H9 (cell line): ENCODE measurements around the gene ANKMY1. TPM values are rescaled to one million over a fixed set of nuclear protein-coding genes. Genes with fewer than 3 reads are reported as not detected.

Experiments used
- DNase-seq: peaks from one replicate; pipeline ENCODE4 v3.0.0-alpha.2; 2017
- H2AFZ ChIP-seq: one replicate; pipeline ENCODE4 v1.6.1; 2013; ENCODE audit warnings: mild to moderate bottlenecking, low read length, control low read depth, moderate library complexity
- H2AK5ac ChIP-seq: 2 replicates; pipeline ENCODE4 v1.6.1; 2013; ENCODE audit warnings: low read length, control low read depth, mixed read lengths; ENCODE audit not compliant: insufficient read length
- H2BK120ac ChIP-seq: one replicate; pipeline ENCODE4 v1.6.1; 2013; ENCODE audit warnings: low read depth, mild to moderate bottlenecking, low read length, control low read depth, inconsistent platforms; ENCODE audit not compliant: poor library complexity, severe bottlenecking
- H2BK12ac ChIP-seq: 2 replicates; pipeline ENCODE4 v1.6.1; 2013; ENCODE audit warnings: low read length, control low read depth, mixed read lengths, low read depth; ENCODE audit not compliant: insufficient read length
- H2BK15ac ChIP-seq: 2 replicates; pipeline ENCODE4 v1.6.1; 2013; ENCODE audit warnings: low read depth, low read length, control low read depth
- H2BK20ac ChIP-seq: one replicate; pipeline ENCODE4 v1.6.1; 2013; ENCODE audit warnings: low read depth, mild to moderate bottlenecking, low read length, control low read depth, inconsistent platforms; ENCODE audit not compliant: poor library complexity, severe bottlenecking
- H2BK5ac ChIP-seq: 2 replicates; pipeline ENCODE4 v1.6.1; 2013; ENCODE audit warnings: low read length, control low read depth, mixed read lengths; ENCODE audit not compliant: insufficient read length
- H3K14ac ChIP-seq: 2 replicates; pipeline ENCODE4 v1.6.1; 2013; ENCODE audit warnings: low read length, control low read depth; ENCODE audit not compliant: insufficient read depth
- H3K18ac ChIP-seq: 2 replicates; pipeline ENCODE4 v1.6.1; 2013; ENCODE audit warnings: low read depth, mild to moderate bottlenecking, mixed read lengths, low read length, control low read depth; ENCODE audit not compliant: insufficient read length
- H3K23ac ChIP-seq: 2 replicates; pipeline ENCODE4 v1.6.1; 2013; ENCODE audit warnings: low read length, control low read depth, mixed read lengths, low read depth; ENCODE audit not compliant: insufficient read length
- H3K23me2 ChIP-seq: 2 replicates; pipeline ENCODE4 v1.6.1; 2013; ENCODE audit warnings: low read depth, mild to moderate bottlenecking, mixed read lengths, low read length, control low read depth; ENCODE audit not compliant: insufficient read length, poor library complexity, severe bottlenecking
- H3K27ac ChIP-seq: 2 replicates; pipeline ENCODE4 v1.5.1; 2013; ENCODE audit warnings: low read length, control low read depth, mixed read lengths, low read depth; ENCODE audit not compliant: insufficient read length
- H3K27me3 ChIP-seq: 2 replicates; pipeline ENCODE4 v1.6.1; 2013; ENCODE audit warnings: low read length, control low read depth, inconsistent platforms; ENCODE audit not compliant: insufficient read depth
- H3K4ac ChIP-seq: 2 replicates; pipeline ENCODE4 v1.6.1; 2013; ENCODE audit warnings: low read depth, mild to moderate bottlenecking, control low read depth, inconsistent platforms, low read length, moderate library complexity
- H3K4me1 ChIP-seq: 2 replicates; pipeline ENCODE4 v1.6.1; 2013; ENCODE audit warnings: low read length, control low read depth, inconsistent platforms; ENCODE audit not compliant: insufficient read depth
- H3K4me2 ChIP-seq: 2 replicates; pipeline ENCODE4 v1.6.1; 2013; ENCODE audit warnings: low read length, control low read depth, mixed read lengths; ENCODE audit not compliant: insufficient read length, insufficient read depth
- H3K56ac ChIP-seq: 2 replicates; pipeline ENCODE4 v1.6.1; 2013; ENCODE audit warnings: low read depth, mild to moderate bottlenecking, mixed read lengths, low read length, control low read depth; ENCODE audit not compliant: insufficient read length
- H3K79me1 ChIP-seq: 2 replicates; pipeline ENCODE4 v1.6.1; 2013; ENCODE audit warnings: low read depth, mild to moderate bottlenecking, moderate library complexity, low read length, control low read depth, inconsistent platforms; ENCODE audit not compliant: insufficient read depth, poor library complexity, severe bottlenecking
- H3K79me2 ChIP-seq: 2 replicates; pipeline ENCODE4 v1.6.1; 2013; ENCODE audit warnings: low read length, control low read depth, inconsistent platforms; ENCODE audit not compliant: insufficient read depth
- H3K9ac ChIP-seq: 2 replicates; pipeline ENCODE4 v1.6.1; 2013; ENCODE audit warnings: low read length, control low read depth, mixed read lengths; ENCODE audit not compliant: insufficient read length; ENCODE audit errors: extremely low read depth
- H3K9me3 ChIP-seq: one replicate; pipeline ENCODE4 v1.6.1; 2013; ENCODE audit warnings: low read depth, low read length, inconsistent platforms; ENCODE audit not compliant: control insufficient read depth
- H3T11ph ChIP-seq: one replicate; pipeline ENCODE4 v1.6.1; 2013; ENCODE audit warnings: mild to moderate bottlenecking, low read length, control low read depth, inconsistent platforms
- H4K20me1 ChIP-seq: one replicate; pipeline ENCODE4 v1.6.1; 2013; ENCODE audit not compliant: control insufficient read depth, insufficient read length, insufficient read depth
- H4K5ac ChIP-seq: 2 replicates; pipeline ENCODE4 v1.6.1; 2013; ENCODE audit warnings: low read depth, mild to moderate bottlenecking, mixed read lengths, low read length, control low read depth; ENCODE audit not compliant: insufficient read length
- H4K8ac ChIP-seq: replicated peaks from 2 replicates; pipeline ENCODE4 v1.6.1; 2013; ENCODE audit warnings: low read length, control low read depth, mixed read lengths, low read depth; ENCODE audit not compliant: insufficient read length
- H4K91ac ChIP-seq: 2 replicates; pipeline ENCODE4 v1.6.1; 2013; ENCODE audit warnings: low read depth, mild to moderate bottlenecking, moderate library complexity, mixed read lengths, low read length, control low read depth; ENCODE audit not compliant: insufficient read length
- H3K27ac Mint-ChIP-seq, 3 experiments: 2 replicates in 2 of 3; 3 replicates in 1 of 3; pipeline ENCODE4 v1.8.0; 2020 to 2021; ENCODE audit warnings: mixed read lengths in 3 of 3, mild to moderate bottlenecking in 1 of 3, moderate library complexity in 1 of 3
- H3K27me3 Mint-ChIP-seq: 2 replicates; pipeline ENCODE4 v1.8.0; 2021; ENCODE audit warnings: low read depth, mild to moderate bottlenecking, moderate library complexity, mixed read lengths
- H3K36me3 Mint-ChIP-seq, 3 experiments: 2 replicates in 2 of 3; 3 replicates in 1 of 3; pipeline ENCODE4 v1.8.0; 2020 to 2021; ENCODE audit warnings: low read depth in 3 of 3, mixed read lengths in 3 of 3; ENCODE audit not compliant: insufficient read depth in 1 of 3
- H3K4me1 Mint-ChIP-seq, 2 experiments: 2 replicates each; pipeline ENCODE4 v1.8.0; 2020; ENCODE audit warnings: mixed read lengths in 2 of 2
- H3K4me3 Mint-ChIP-seq, 2 experiments: 2 replicates in 1 of 2; 3 replicates in 1 of 2; pipeline ENCODE4 v1.8.0; 2020 to 2021; ENCODE audit warnings: mild to moderate bottlenecking in 2 of 2, mixed read lengths in 2 of 2, moderate library complexity in 1 of 2
- H3K9me3 Mint-ChIP-seq, 2 experiments: 2 replicates in 1 of 2; 3 replicates in 1 of 2; pipeline ENCODE4 v1.8.0; 2020; ENCODE audit warnings: mild to moderate bottlenecking in 2 of 2, mixed read lengths in 2 of 2, moderate library complexity in 1 of 2
- WGBS: extraction: QIAGEN DNeasy Blood & Tissue Kit; methylation state at CpG from one replicate; pipeline ENCODE4 v1.1.7; 2013; ENCODE audit warnings: missing lambda C conversion rate, low lambda C conversion rate, mixed read lengths; ENCODE audit not compliant: insufficient read length; ENCODE audit errors: extremely low coverage; 5-methylcytosine and 5-hydroxymethylcytosine counted together
- total RNA-seq: library from RNA; stranded (reverse); gene quantifications from 2 replicates; pipeline ENCODE4 v1.2.1, GENCODE V29; 2021
- TF ChIP-seq, protein P1 (sequence below): fragments of 200-600 bp; sonication (generic); conservative IDR thresholded peaks from 3 replicates; pipeline ENCODE4 v1.8.0; 2021; ENCODE audit warnings: antibody characterized with exemption, mild to moderate bottlenecking

Gene ANKMY1
- total RNA-seq, 1 experiment from 2014 or later, result 13.7 TPM

- H2BK20ac ChIP-seq, result no peak overlapping the region
- no peak overlapping the region for H2AK5ac ChIP-seq
- peaks cover 12% of the 10 kb centered on the region for H3K9me3 ChIP-seq
- no peaks in the 10 kb centered on the region for H3K79me1 ChIP-seq
- H3K9ac ChIP-seq, result no peak overlapping the region
- Mint-ChIP-seq H3K4me1 (peaks cover 0 to 2% of the 10 kb centered on the region in 2 experiments; a peak in 2 of 4 replicates), H3K27me3 (no peaks in the 10 kb centered on the region; the same call in none of the 2 replicates), H3K36me3 (peaks cover 21 to 26% (median 21%) of the 10 kb centered on the region in 3 experiments), H3K27ac (no peak overlapping the region), H3K4me3 (no peak overlapping the region), H3K9me3 (peaks cover 17 to 20% of the 10 kb centered on the region in 2 experiments)
- H4K20me1 ChIP-seq, result no peaks in the 10 kb centered on the region
- no CpG with 5 or more reads among the region's 1 CpG for WGBS
- no peaks in the 10 kb centered on the region for H3K23me2 ChIP-seq
- H3K27ac ChIP-seq, result no peak overlapping the region
- no peaks in the 10 kb centered on the region for H3K27me3 ChIP-seq
- H3K79me2 ChIP-seq, result no peaks in the 10 kb centered on the region
- H2BK120ac ChIP-seq, result no peak overlapping the region
- no peak overlapping the region for H2AFZ ChIP-seq
- no peak overlapping the region for H3K56ac ChIP-seq
- no peak overlapping the region for H3K23ac ChIP-seq
- no peak overlapping the region for H2BK12ac ChIP-seq
- H3T11ph ChIP-seq, result no peak overlapping the region
- H2BK5ac ChIP-seq, result no peak overlapping the region
- H4K8ac ChIP-seq, result no peak overlapping the region
- H3K4me2 ChIP-seq, result no peak overlapping the region
- H3K4me1 ChIP-seq, result no peaks in the 10 kb centered on the region
- H3K14ac ChIP-seq, result no peak overlapping the region
- H4K91ac ChIP-seq, result no peak overlapping the region
- no peak overlapping the region for H3K18ac ChIP-seq
- no peak overlapping the region for H4K5ac ChIP-seq
- H2BK15ac ChIP-seq, result no peak overlapping the region
- no peak overlapping the region for H3K4ac ChIP-seq
- TF ChIP-seq, protein P1, sequence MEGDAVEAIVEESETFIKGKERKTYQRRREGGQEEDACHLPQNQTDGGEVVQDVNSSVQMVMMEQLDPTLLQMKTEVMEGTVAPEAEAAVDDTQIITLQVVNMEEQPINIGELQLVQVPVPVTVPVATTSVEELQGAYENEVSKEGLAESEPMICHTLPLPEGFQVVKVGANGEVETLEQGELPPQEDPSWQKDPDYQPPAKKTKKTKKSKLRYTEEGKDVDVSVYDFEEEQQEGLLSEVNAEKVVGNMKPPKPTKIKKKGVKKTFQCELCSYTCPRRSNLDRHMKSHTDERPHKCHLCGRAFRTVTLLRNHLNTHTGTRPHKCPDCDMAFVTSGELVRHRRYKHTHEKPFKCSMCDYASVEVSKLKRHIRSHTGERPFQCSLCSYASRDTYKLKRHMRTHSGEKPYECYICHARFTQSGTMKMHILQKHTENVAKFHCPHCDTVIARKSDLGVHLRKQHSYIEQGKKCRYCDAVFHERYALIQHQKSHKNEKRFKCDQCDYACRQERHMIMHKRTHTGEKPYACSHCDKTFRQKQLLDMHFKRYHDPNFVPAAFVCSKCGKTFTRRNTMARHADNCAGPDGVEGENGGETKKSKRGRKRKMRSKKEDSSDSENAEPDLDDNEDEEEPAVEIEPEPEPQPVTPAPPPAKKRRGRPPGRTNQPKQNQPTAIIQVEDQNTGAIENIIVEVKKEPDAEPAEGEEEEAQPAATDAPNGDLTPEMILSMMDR, result no peak
- no peak for DNase-seq
Observed at GRCh38 chr2:240551811-240552210, 6.0 kb downstream of the ANKMY1 start.
